IMR-90 (cell line): Measurements from ENCODE around the gene TEPSIN. TPM values are rescaled to one million over a fixed set of nuclear protein-coding genes. Genes with fewer than 3 reads are reported as not detected.

Experiments
- ATAC-seq: fragments of 200-7000 bp; cut with Tn5 transposase; 2 replicates; pipeline ENCODE4 v1.9.1; 2020; ENCODE audit warnings: low read depth, mild to moderate bottlenecking, moderate library complexity
- BruUV-seq: library from RNA; stranded (reverse); fragments of 400-500 nt; replicated peaks from 2 replicates; lab custom pipeline; 2021; lab: Mats Ljungman, UMichigan
- CTCF ChIA-PET: fragments of 300-600 bp; formaldehyde crosslinking; extraction: SDS; loops from one replicate; lab custom pipeline; 2021; ENCODE audit warnings: antibody characterized with exemption; lab: Yijun Ruan, JAX
- POLR2A ChIA-PET: fragments of 300-600 bp; sonication (Branson Sonifier 250); formaldehyde crosslinking; loops from one replicate; lab custom pipeline; 2022; ENCODE audit warnings: antibody characterized with exemption; ENCODE audit not compliant: unreplicated experiment; lab: Charles Lee
- DNase-seq: peaks from one replicate; pipeline ENCODE4 v3.0.0; 2013
- H2AFZ ChIP-seq: replicated peaks from 2 replicates; pipeline ENCODE3; 2013; ENCODE audit warnings: low read length, mild to moderate bottlenecking; ENCODE audit not compliant: poor library complexity
- H2AK5ac ChIP-seq: 2 replicates; pipeline ENCODE4 v1.6.1; 2013; ENCODE audit warnings: low read depth, low read length, inconsistent platforms
- H2AK9ac ChIP-seq: replicated peaks from 2 replicates; pipeline ENCODE3; 2013; ENCODE audit warnings: mild to moderate bottlenecking, low read depth, low read length, moderate library complexity; ENCODE audit not compliant: poor library complexity
- H2BK120ac ChIP-seq: 2 replicates; pipeline ENCODE4 v1.6.1; 2013; ENCODE audit warnings: low read depth, low read length, inconsistent platforms
- H2BK15ac ChIP-seq: 3 replicates; pipeline ENCODE4 v1.6.1; 2013; ENCODE audit warnings: low read depth, low read length, inconsistent platforms
- H2BK20ac ChIP-seq: 2 replicates; pipeline ENCODE4 v1.6.1; 2013; ENCODE audit warnings: low read depth, mild to moderate bottlenecking, inconsistent platforms, low read length, moderate library complexity
- H2BK5ac ChIP-seq: 2 replicates; pipeline ENCODE4 v1.6.1; 2013; ENCODE audit warnings: mild to moderate bottlenecking, low read depth, low read length, inconsistent platforms; ENCODE audit not compliant: poor library complexity, severe bottlenecking
- H3K14ac ChIP-seq: replicated peaks from 2 replicates; pipeline ENCODE4 v1.6.1; 2013; ENCODE audit warnings: low read depth, low read length, inconsistent platforms
- H3K18ac ChIP-seq: 2 replicates; pipeline ENCODE4 v1.6.1; 2013; ENCODE audit warnings: low read depth, low read length, control low read depth
- H3K23ac ChIP-seq: 2 replicates; pipeline ENCODE4 v1.6.1; 2013; ENCODE audit warnings: low read depth, low read length, inconsistent platforms
- H3K27ac ChIP-seq: 2 replicates; pipeline ENCODE4 v1.5.1; 2013; ENCODE audit warnings: mild to moderate bottlenecking, control low read depth, low read length; ENCODE audit not compliant: insufficient read depth
- H3K27me3 ChIP-seq: 2 replicates; pipeline ENCODE4 v1.6.1; 2013; ENCODE audit warnings: low read length; ENCODE audit not compliant: control insufficient read depth, insufficient read depth
- H3K36me3 ChIP-seq: 2 replicates; pipeline ENCODE4 v1.6.1; 2013; ENCODE audit warnings: low read length, mixed read lengths; ENCODE audit not compliant: control insufficient read depth, insufficient read depth
- H3K4ac ChIP-seq: 2 replicates; pipeline ENCODE4 v1.6.1; 2013; ENCODE audit warnings: low read depth, low read length, inconsistent platforms
- H3K4me1 ChIP-seq: 2 replicates; pipeline ENCODE4 v1.6.1; 2013; ENCODE audit warnings: low read length, mixed read lengths; ENCODE audit not compliant: control insufficient read depth, insufficient read depth
- H3K4me2 ChIP-seq: 2 replicates; pipeline ENCODE4 v1.6.1; 2013; ENCODE audit warnings: low read depth, mild to moderate bottlenecking, control low read depth, low read length, moderate library complexity
- H3K4me3 ChIP-seq: 2 replicates; pipeline ENCODE4 v1.5.1; 2013; ENCODE audit warnings: low read depth, mild to moderate bottlenecking, control low read depth, low read length, moderate library complexity; ENCODE audit not compliant: insufficient read depth
- H3K56ac ChIP-seq: 2 replicates; pipeline ENCODE4 v1.6.1; 2013; ENCODE audit warnings: low read length, inconsistent platforms; ENCODE audit not compliant: insufficient read depth; ENCODE audit errors: extremely low read depth
- H3K79me1 ChIP-seq, 2 experiments: 2 replicates each; pipeline ENCODE4 v1.6.1; 2013; ENCODE audit warnings: low read length in 2 of 2, inconsistent platforms in 1 of 2, low read depth in 1 of 2
- H3K9ac ChIP-seq: 2 replicates; pipeline ENCODE4 v1.6.1; 2013; ENCODE audit warnings: low read depth, low read length, control low read depth
- H3K9me1 ChIP-seq: 2 replicates; pipeline ENCODE4 v1.6.1; 2013; ENCODE audit warnings: low read length, inconsistent platforms; ENCODE audit not compliant: insufficient read depth
- H3K9me3 ChIP-seq: 2 replicates; pipeline ENCODE4 v1.6.1; 2013; ENCODE audit warnings: low read length; ENCODE audit not compliant: control insufficient read depth, insufficient read depth
- H4K20me1 ChIP-seq: 2 replicates; pipeline ENCODE4 v1.6.1; 2013; ENCODE audit warnings: low read length, inconsistent platforms; ENCODE audit not compliant: insufficient read depth
- H4K5ac ChIP-seq: 2 replicates; pipeline ENCODE4 v1.6.1; 2013; ENCODE audit warnings: mild to moderate bottlenecking, low read depth, low read length, control low read depth
- H4K8ac ChIP-seq, 2 experiments: 2 replicates each; pipeline ENCODE4 v1.6.1; 2013; ENCODE audit warnings: low read depth in 2 of 2, low read length in 2 of 2, control low read depth in 1 of 2, inconsistent platforms in 1 of 2
- H4K91ac ChIP-seq: 2 replicates; pipeline ENCODE4 v1.6.1; 2013; ENCODE audit warnings: low read depth, low read length, inconsistent platforms; ENCODE audit not compliant: insufficient read depth
- MXI1 ChIP-seq: IDR thresholded peaks from 2 replicates; pipeline ENCODE4 v1.6.1; 2012; ENCODE audit warnings: low read depth, mild to moderate bottlenecking, low read length, moderate library complexity, borderline replicate concordance
- WGBS, 2 experiments: methylation state at CpG; one replicate each; pipeline versions ENCODE4 v1.1.5 to v1.1.7; 2013; ENCODE audit warnings: missing lambda C conversion rate in 2 of 2; ENCODE audit not compliant: insufficient read length in 1 of 2; ENCODE audit errors: extremely low coverage in 2 of 2; 5-methylcytosine and 5-hydroxymethylcytosine counted together
- dilution Hi-C: fragments of 300-500 bp; cut with HindIII; formaldehyde crosslinking; loops from one replicate; pipeline ENCODE4 v1.14.3; 2018; ENCODE audit warnings: low sequenced_read_pairs; ENCODE audit not compliant: unreplicated experiment
- in situ Hi-C: fragments of 300-500 bp; cut with MboI; formaldehyde crosslinking; loops from 3 replicates; pipeline ENCODE4 v1.14.3; 2019; ENCODE audit warnings: low sequenced_read_pairs, inconsistent platforms, mixed read lengths
- intact Hi-C: fragments of 100-400 bp; cut with micrococcal nuclease; formaldehyde crosslinking; loops from 2 replicates; pipeline ENCODE4 v1.10.0; 2022
- polyA plus RNA-seq, 3 experiments: library from polyadenylated mRNA; depleted of rRNA; stranded (reverse); fragments of >200 nt; gene quantifications; 2 replicates each; pipeline ENCODE4 v1.2.3, GENCODE V29; 2012; ENCODE audit warnings: low replicate concordance in 1 of 3
- total RNA-seq: library from RNA; depleted of rRNA; stranded (reverse); fragments of >200 nt; gene quantifications from 2 replicates; pipeline ENCODE4 v1.2.3, GENCODE V29; 2012

Gene TEPSIN
- total and polyA plus RNA-seq, 2 of the 4 experiments (the other 2 are of a cell fraction): 3.2 to 28.1 TPM

GRCh38 chr17:81276781-81277180 is 37.9 kb upstream of the TEPSIN start:
- H2AK9ac ChIP-seq: peak overlapping the region; percentile 34
- peak overlapping the region; percentile 76; the same call in 1 of the 2 replicates for H2AK5ac ChIP-seq
- H3K27ac ChIP-seq: no peak overlapping the region
- peaks cover 22% of the 10 kb centered on the region for H4K20me1 ChIP-seq
- H3K79me1 ChIP-seq: peaks cover 7 to 37% of the 10 kb centered on the region in 2 experiments
- H3K18ac ChIP-seq: no peak overlapping the region
- ChIA-PET CTCF (no interaction called here), POLR2A (no interaction called here)
- H4K91ac ChIP-seq: no peak overlapping the region
- H3K9me1 ChIP-seq: no peaks in the 10 kb centered on the region
- no peaks in the 10 kb centered on the region for H3K27me3 ChIP-seq
- no peak overlapping the region for H4K5ac ChIP-seq
- peaks cover 59% of the 10 kb centered on the region for H3K36me3 ChIP-seq
- no TSS peak for BruUV-seq
- H3K4me1 ChIP-seq: peaks cover 11% of the 10 kb centered on the region
- dilution Hi-C loops: no loop called here
- in situ Hi-C loops: no loop called here
- H3K4me3 ChIP-seq: no peak overlapping the region
- no peak overlapping the region for H3K4ac ChIP-seq
- no peak overlapping the region for H3K56ac ChIP-seq
- no peak for TF ChIP-seq MXI1
- H2BK5ac ChIP-seq: no peak overlapping the region
- intact Hi-C loops: no loop called here
- 90% methylated on average over 6 of the region's 11 CpGs; no CpG with 5 or more reads in 1 of the 2 experiments for WGBS, 2 experiments
- no peak overlapping the region; the same call in 1 of the 2 replicates for H3K23ac ChIP-seq
- no peak overlapping the region for H2BK15ac ChIP-seq
- H3K9me3 ChIP-seq: no peaks in the 10 kb centered on the region
- no peak overlapping the region for H3K9ac ChIP-seq
- H2BK120ac ChIP-seq: no peak overlapping the region
- no peak for DNase-seq
- H2AFZ ChIP-seq: peak overlapping the region; percentile 27
- H4K8ac ChIP-seq: no peak overlapping the region
- H3K4me2 ChIP-seq: peak overlapping the region; percentile 24; the same call in 1 of the 2 replicates
- ATAC-seq: no peak
- no peak overlapping the region for H3K14ac ChIP-seq
- no peak overlapping the region for H2BK20ac ChIP-seq
